Measurements from ENCODE around the gene MYH7B.

DNA sequence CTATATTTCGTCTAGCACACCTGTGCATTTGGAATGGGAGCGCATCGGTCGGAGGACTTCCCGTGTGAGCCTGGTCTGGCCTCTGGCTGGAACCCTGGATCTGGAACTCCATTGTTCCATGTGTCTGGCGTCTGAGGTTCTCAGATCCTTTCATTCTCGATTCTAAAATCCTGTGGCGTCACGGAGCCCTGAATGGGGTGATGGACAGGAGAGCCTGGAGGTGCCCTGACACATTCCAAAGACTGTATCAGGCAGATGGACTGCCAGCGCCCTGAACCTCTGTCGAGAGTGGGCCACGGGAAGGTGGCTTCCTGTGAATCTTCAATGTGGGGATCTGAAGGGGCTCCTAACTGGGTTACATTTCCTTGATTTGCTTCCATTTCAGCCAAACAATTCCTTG is 20.6 kb downstream of the MYH7B start:
- TF ChIP-seq SUZ12 (IDR thresholded peaks at IDR 0.05; ENCODE audit: extremely low read depth, insufficient read depth, insufficient read length): no peak
- no peak for TF ChIP-seq ZNF274 (IDR thresholded peaks at IDR 0.05; ENCODE audit: low read depth, low read length)
